GM23338 (cell line): ENCODE measurements around the gene HECTD1. TPM values are rescaled to one million over a fixed set of nuclear protein-coding genes. Genes with fewer than 3 reads are reported as not detected.

Experiments
- ATAC-seq: fragments of 200-7000 bp; cut with Tn5 transposase; 3 replicates; pipeline ENCODE4 v1.9.1; 2020
- DNase-seq: peaks from one replicate; pipeline ENCODE4 v3.0.0-alpha.2; 2015; ENCODE audit warnings: low spot score
- H2AFZ ChIP-seq: fragments of 200-600 bp; sonication (generic); 2 replicates; pipeline ENCODE4 v1.8.0; 2016; ENCODE audit warnings: antibody characterized with exemption, mild to moderate bottlenecking, moderate library complexity
- H3F3A ChIP-seq: fragments of 200-600 bp; sonication (generic); replicated peaks from 2 replicates; pipeline ENCODE4 v1.8.0; 2017; ENCODE audit warnings: antibody characterized with exemption, mixed run types, low read depth
- H3K27ac ChIP-seq: fragments of 200-600 bp; sonication (generic); 2 replicates; pipeline ENCODE4 v1.6.1; 2016; ENCODE audit warnings: low read depth
- H3K27me3 ChIP-seq: fragments of 200-600 bp; sonication (generic); 2 replicates; pipeline ENCODE4 v1.8.0; 2016; ENCODE audit warnings: mild to moderate bottlenecking, mixed run types, moderate library complexity; ENCODE audit not compliant: insufficient read depth
- H3K36me3 ChIP-seq: fragments of 200-600 bp; sonication (generic); 2 replicates; pipeline ENCODE4 v1.8.0; 2016; ENCODE audit warnings: mild to moderate bottlenecking; ENCODE audit not compliant: insufficient read depth
- H3K4me1 ChIP-seq: fragments of 200-600 bp; sonication (generic); 2 replicates; pipeline ENCODE4 v1.8.0; 2016; ENCODE audit warnings: mild to moderate bottlenecking, moderate library complexity; ENCODE audit not compliant: insufficient read depth
- H3K4me2 ChIP-seq: fragments of 200-600 bp; sonication (generic); 2 replicates; pipeline ENCODE4 v1.7.1; 2017; ENCODE audit warnings: mixed run types
- H3K4me3 ChIP-seq: fragments of 200-600 bp; sonication (generic); 2 replicates; pipeline ENCODE4 v1.6.1; 2016; ENCODE audit warnings: mixed run types
- H3K79me2 ChIP-seq: fragments of 200-600 bp; sonication (generic); replicated peaks from 2 replicates; pipeline ENCODE4 v1.8.0; 2017; ENCODE audit warnings: mild to moderate bottlenecking; ENCODE audit not compliant: insufficient read depth
- H3K9me2 ChIP-seq: fragments of 200-600 bp; sonication (generic); 2 replicates; pipeline ENCODE4 v1.8.0; 2017; ENCODE audit not compliant: insufficient read depth
- H4K20me1 ChIP-seq: fragments of 200-600 bp; sonication (generic); replicated peaks from 2 replicates; pipeline ENCODE4 v1.8.0; 2017; ENCODE audit warnings: mild to moderate bottlenecking; ENCODE audit not compliant: insufficient read depth
- H3K27ac Mint-ChIP-seq: 2 replicates; pipeline ENCODE4 v1.8.0; 2020; ENCODE audit warnings: inconsistent platforms, mild to moderate bottlenecking, moderate library complexity, mixed read lengths
- H3K27me3 Mint-ChIP-seq: 3 replicates; pipeline ENCODE4 v1.8.0; 2022; ENCODE audit warnings: low read depth, mild to moderate bottlenecking, moderate library complexity, mixed read lengths, inconsistent platforms; ENCODE audit not compliant: insufficient read depth, poor library complexity
- H3K36me3 Mint-ChIP-seq: 3 replicates; pipeline ENCODE4 v1.8.0; 2021; ENCODE audit warnings: low read depth, mild to moderate bottlenecking, inconsistent platforms, moderate library complexity, mixed read lengths
- H3K4me1 Mint-ChIP-seq: 3 replicates; pipeline ENCODE4 v1.8.0; 2020; ENCODE audit warnings: mild to moderate bottlenecking, inconsistent platforms, mixed read lengths
- H3K4me3 Mint-ChIP-seq: 3 replicates; pipeline ENCODE4 v1.8.0; 2021; ENCODE audit warnings: moderate library complexity, mild to moderate bottlenecking, inconsistent platforms, mixed read lengths
- H3K9me3 Mint-ChIP-seq: 3 replicates; pipeline ENCODE4 v1.8.0; 2020; ENCODE audit warnings: moderate library complexity, mild to moderate bottlenecking, inconsistent platforms, mixed read lengths
- CREB1 ChIP-seq: fragments of 250-450 bp; sonication (Bioruptor Pico); IDR thresholded peaks from 2 replicates; pipeline ENCODE4 v1.5.0; 2020; ENCODE audit warnings: low read depth, mild to moderate bottlenecking, moderate library complexity
- CTCF ChIP-seq, 2 experiments: fragments of 200-600 bp in 1 of 2; sonication (generic) in 1 of 2; conservative IDR thresholded peaks; 2 replicates each; pipeline versions ENCODE4 v1.5.1 to v1.6.1; 2016 to 2017; ENCODE audit warnings: antibody characterized with exemption in 2 of 2, low read depth in 2 of 2, mild to moderate bottlenecking in 2 of 2, moderate library complexity in 1 of 2
- ETS1 ChIP-seq: IDR thresholded peaks from 2 replicates; pipeline ENCODE4 v1.6.1; 2016; ENCODE audit warnings: antibody characterized with exemption
- JUNB ChIP-seq: IDR thresholded peaks from one replicate; pipeline ENCODE4 v1.6.1; 2016; ENCODE audit warnings: antibody characterized with exemption; ENCODE audit not compliant: unreplicated experiment
- STAT1 ChIP-seq: IDR thresholded peaks from one replicate; pipeline ENCODE4 v1.6.1; 2016; ENCODE audit warnings: antibody characterized with exemption; ENCODE audit not compliant: unreplicated experiment
- ZNF331 ChIP-seq: fragments of 250-450 bp; sonication (Bioruptor Pico); IDR thresholded peaks from 2 replicates; pipeline ENCODE4 v1.5.0; 2020; ENCODE audit warnings: low read depth, mild to moderate bottlenecking, moderate library complexity
- ZNF462 ChIP-seq: fragments of 250-450 bp; sonication (Bioruptor Pico); IDR thresholded peaks from 2 replicates; pipeline ENCODE4 v1.5.0; 2020; ENCODE audit warnings: mild to moderate bottlenecking, moderate library complexity
- polyA plus RNA-seq: library from polyadenylated mRNA; unstranded; fragments of >200 nt; fragmentation: Nextera tagmentation; extraction: Ambion mirVana; gene quantifications from 2 replicates; pipeline ENCODE4 v1.2.1, GENCODE V29; 2016
- total RNA-seq: library from RNA; depleted of rRNA; stranded (reverse); fragments of >200 nt; shearing (Covaris generic); gene quantifications from 2 replicates; pipeline ENCODE4 v1.2.3, GENCODE V29; 2014

The HECTD1 gene
- total and polyA plus RNA-seq, 2 experiments from 2014 or later = 42.1 to 132 TPM

- TF ChIP-seq ZNF462 (CRISPR knock-in tag) = no peak
- no peak for TF ChIP-seq STAT1
- no peak for TF ChIP-seq CREB1
- TF ChIP-seq CTCF (conservative IDR thresholded peaks at IDR 0.05; ENCODE audit: low read depth in 2 of 2) = no peak
Observed at GRCh38 chr14:31071151-31071550, 136.4 kb downstream of the HECTD1 start (continued).

- Mint-ChIP-seq H3K9me3 (no peaks in the 10 kb centered on the region), H3K4me3 (no peak overlapping the region), H3K4me1 (no peaks in the 10 kb centered on the region), H3K27me3 (no peaks in the 10 kb centered on the region), H3K36me3 (peaks cover 15% of the 10 kb centered on the region), H3K27ac (no peak overlapping the region)
- H3K4me1 ChIP-seq = no peaks in the 10 kb centered on the region
- DNase-seq = no peak
- H2AFZ ChIP-seq = no peak overlapping the region
- H3K27me3 ChIP-seq = no peaks in the 10 kb centered on the region
- no peak overlapping the region for H3K4me2 ChIP-seq
- ATAC-seq = no peak
- no peaks in the 10 kb centered on the region for H3K79me2 ChIP-seq
- no peak for TF ChIP-seq CTCF (conservative IDR thresholded peaks at IDR 0.05; ENCODE audit: low read depth in 2 of 2)
- TF ChIP-seq ZNF331 (CRISPR knock-in tag) = no peak
- no peak for TF ChIP-seq ETS1
- no peak for TF ChIP-seq JUNB
- H3K36me3 ChIP-seq = no peaks in the 10 kb centered on the region
- H3K27ac ChIP-seq = no peak overlapping the region
- H3K4me3 ChIP-seq = no peak overlapping the region
- H3F3A ChIP-seq = no peaks in the 10 kb centered on the region
- H3K9me2 ChIP-seq = no peaks in the 10 kb centered on the region; the same call in 1 of the 2 replicates
- H4K20me1 ChIP-seq = no peaks in the 10 kb centered on the region
Observed at GRCh38 chr14:31070431-31070830, 137.2 kb downstream of the HECTD1 start.
